Esophagus squamous epithelium (tissue), 4 donors: ENCODE measurements around the gene KIAA0408.

Experiments
- CTCF ChIP-seq, 6 experiments: fragments of 450-650 bp in 4 of 6; fragments of 200-600 bp in 2 of 6; sonication (generic) in 2 of 6; IDR thresholded peaks; one replicate each; pipeline ENCODE4 v1.5.1; 2016 to 2019; ENCODE audit warnings: antibody characterized with exemption in 6 of 6, mild to moderate bottlenecking in 4 of 6, moderate library complexity in 4 of 6
- POLR2A ChIP-seq, 4 donors: fragments of 450-650 bp; IDR thresholded peaks; one replicate each; pipeline ENCODE4 v1.6.1; 2017; ENCODE audit warnings: antibody characterized with exemption in 4 of 4, mild to moderate bottlenecking in 4 of 4, moderate library complexity in 3 of 4

- TF ChIP-seq CTCF (IDR thresholded peaks at IDR 0.05) (no peak), POLR2A (IDR thresholded peaks at IDR 0.05) (no peak)
Measured at GRCh38 chr6:127471379-127472255, 12.4 kb upstream of the KIAA0408 start.
